CD4-positive, alpha-beta memory T cell (primary cell): ENCODE results near the gene RGSL1. TPM values are rescaled to one million over a fixed set of nuclear protein-coding genes. Genes with fewer than 3 reads are reported as not detected.
A peak's percentile ranks its signal among the peaks of the same experiment; 100 is the strongest.

Experiments used
- CTCF ChIA-PET: fragments of 350-600 bp; sonication (Branson Sonifier 250); formaldehyde crosslinking; loops from one replicate; lab custom pipeline; 2021; ENCODE audit warnings: inconsistent platforms; ENCODE audit not compliant: partially characterized antibody; lab: Charles Lee
- POLR2A ChIA-PET: fragments of 350-600 bp; sonication (Branson Sonifier 250); formaldehyde crosslinking; loops from one replicate; lab custom pipeline; 2021; ENCODE audit not compliant: partially characterized antibody; lab: Charles Lee
- DNase-seq, 5 donors: peaks; one replicate each; pipeline versions ENCODE4 v3.0.0 to v3.0.0-alpha.2; 2020 to 2022; ENCODE audit warnings: mixed read lengths in 1 of 5
- H3K27ac ChIP-seq: one replicate; pipeline ENCODE4 v1.7.0; 2013; ENCODE audit warnings: low read depth, low read length
- H3K27me3 ChIP-seq: 2 replicates; pipeline ENCODE4 v1.7.0; 2013; ENCODE audit warnings: mild to moderate bottlenecking, low read length, moderate library complexity; ENCODE audit not compliant: insufficient read depth
- H3K36me3 ChIP-seq: 2 replicates; pipeline ENCODE4 v1.7.0; 2013; ENCODE audit warnings: mild to moderate bottlenecking, low read length, moderate library complexity; ENCODE audit not compliant: insufficient read depth
- H3K4me1 ChIP-seq: 2 replicates; pipeline ENCODE4 v1.7.0; 2013; ENCODE audit warnings: mild to moderate bottlenecking, low read length, moderate library complexity; ENCODE audit not compliant: insufficient read depth
- H3K4me3 ChIP-seq, 2 donors: one replicate each; pipeline ENCODE4 v1.7.0; 2013; ENCODE audit warnings: low read length in 2 of 2, mild to moderate bottlenecking in 1 of 2
- H3K9me3 ChIP-seq, 2 donors: one replicate each; pipeline ENCODE4 v1.7.0; 2013; ENCODE audit warnings: low read length in 2 of 2, control low read depth in 1 of 2; ENCODE audit not compliant: control insufficient read depth in 1 of 2
- H3K27ac Mint-ChIP-seq, 7 donors: one replicate each; pipeline ENCODE4 v1.8.0; 2020 to 2021; ENCODE audit warnings: mixed read lengths in 7 of 7, mild to moderate bottlenecking in 6 of 7, inconsistent platforms in 3 of 7, moderate library complexity in 3 of 7
- H3K27me3 Mint-ChIP-seq, 2 donors: one replicate each; pipeline ENCODE4 v1.8.0; 2020 to 2021; ENCODE audit warnings: mixed read lengths in 2 of 2
- H3K36me3 Mint-ChIP-seq, 2 donors: one replicate each; pipeline ENCODE4 v1.8.0; 2020 to 2021; ENCODE audit warnings: mixed read lengths in 2 of 2, inconsistent platforms in 1 of 2, mild to moderate bottlenecking in 1 of 2
- H3K4me1 Mint-ChIP-seq, 4 donors: one replicate each; pipeline ENCODE4 v1.8.0; 2020 to 2021; ENCODE audit warnings: mixed read lengths in 4 of 4, mild to moderate bottlenecking in 1 of 4
- H3K4me3 Mint-ChIP-seq, 8 donors: one replicate each; pipeline ENCODE4 v1.8.0; 2020 to 2021; ENCODE audit warnings: mixed read lengths in 8 of 8, mild to moderate bottlenecking in 7 of 8, moderate library complexity in 6 of 8, inconsistent platforms in 3 of 8
- H3K9me3 Mint-ChIP-seq, 8 donors: one replicate each; pipeline ENCODE4 v1.8.0; 2020 to 2021; ENCODE audit warnings: mixed read lengths in 8 of 8, mild to moderate bottlenecking in 5 of 8, inconsistent platforms in 3 of 8, moderate library complexity in 1 of 8
- intact Hi-C: fragments of 100-400 bp; cut with micrococcal nuclease; formaldehyde crosslinking; loops from one replicate; pipeline ENCODE4 v1.15.1; 2023
- polyA plus RNA-seq, 2 donors: library from polyadenylated mRNA; unstranded; fragments of 300-500 nt; fragmentation: Illumina TruSeq; gene quantifications; one replicate each; pipeline ENCODE4 v1.2.3, GENCODE V29; 2021
- total RNA-seq, 2 experiments: library from RNA; stranded (reverse); gene quantifications; one replicate each; pipeline ENCODE4 v1.2.3, GENCODE V29; 2021

Gene RGSL1
- total and polyA plus RNA-seq, 4 experiments from 2014 or later: 0.07 TPM; not detected in 3

GRCh38 chr1:182595641-182596240, 145.8 kb downstream of the RGSL1 start:
- Histone ChIP-seq H3K4me3 (no peak overlapping the region), H3K9me3 (no peaks in the 10 kb centered on the region), H3K4me1 (no peaks in the 10 kb centered on the region), H3K27me3 (no peaks in the 10 kb centered on the region), H3K36me3 (peaks cover 3% of the 10 kb centered on the region), H3K27ac (no peak overlapping the region)
- no peaks in the 10 kb centered on the region for H3K9me3 Mint-ChIP-seq
- no peaks in the 10 kb centered on the region for H3K27me3 Mint-ChIP-seq
- peaks cover 0 to 2% (median under 1%) of the 10 kb centered on the region in 4 donors for H3K4me1 Mint-ChIP-seq
- peak overlapping the region in 2 of 7 donors; percentile 22 to 36 for H3K27ac Mint-ChIP-seq
- peaks cover 4 to 6% of the 10 kb centered on the region in 2 donors for H3K36me3 Mint-ChIP-seq
- intact Hi-C loops: loop anchor here (1.0 to 2.0 kb wide), 2 partner anchors 9 to 511 kb away; partner anchors contain the start of gene RGS16
- no peak overlapping the region for H3K4me3 Mint-ChIP-seq
- ChIA-PET POLR2A (interaction anchor here (1.2 to 2.2 kb wide), 5 partner anchors 9 to 191 kb away, joined by 3 to 11 read pairs (median 4); no protein-coding TSS in a partner anchor), CTCF (interaction anchor here (0.7 to 16.0 kb wide), 19 partner anchors 8 to 562 kb away, joined by 3 to 707 read pairs (median 4); partner anchors contain the start of genes NPL and RGS16)
- DNase-seq: peak; percentile 52 to 64 (median 53)

GRCh38 chr1:182596934-182597333, 147.0 kb downstream of the RGSL1 start:
- peaks cover 4 to 6% of the 10 kb centered on the region in 2 donors for H3K36me3 Mint-ChIP-seq
- H3K27me3 ChIP-seq: no peaks in the 10 kb centered on the region
- H3K4me3 ChIP-seq: no peak overlapping the region
- H3K9me3 ChIP-seq: no peaks in the 10 kb centered on the region
- intact Hi-C loops: no loop called here
- H3K36me3 ChIP-seq: peaks cover 3% of the 10 kb centered on the region
- H3K27ac Mint-ChIP-seq: peak overlapping the region in 1 of 7 donors; percentile 55
- peaks cover 11% of the 10 kb centered on the region for H3K4me1 ChIP-seq
- CTCF ChIA-PET: interaction anchor here (1.1 to 16.0 kb wide), 4 partner anchors 8 to 189 kb away, joined by 3 to 707 read pairs (median 32); partner anchors contain the start of genes NPL, RGS16 and RNASEL
- no peak overlapping the region for H3K27ac ChIP-seq
- no peak overlapping the region for H3K4me3 Mint-ChIP-seq
- no peaks in the 10 kb centered on the region for H3K9me3 Mint-ChIP-seq
- peaks cover 0 to 2% (median under 1%) of the 10 kb centered on the region in 4 donors for H3K4me1 Mint-ChIP-seq
- DNase-seq: no peak
- H3K27me3 Mint-ChIP-seq: no peaks in the 10 kb centered on the region
- POLR2A ChIA-PET: no interaction called here

- no peak for DNase-seq
- H3K36me3 Mint-ChIP-seq: peaks cover 4 to 9% of the 10 kb centered on the region in 2 donors
- H3K4me1 Mint-ChIP-seq: peaks cover 0 to 6% (median 3%) of the 10 kb centered on the region in 4 donors
- POLR2A ChIA-PET: interaction anchor here (1.9 kb wide), 1 partner anchor 184 kb away, joined by 4 read pairs; no protein-coding TSS in a partner anchor
- H3K9me3 Mint-ChIP-seq: no peaks in the 10 kb centered on the region
- no peak overlapping the region for H3K4me3 Mint-ChIP-seq
- H3K4me1 ChIP-seq: peaks cover 25% of the 10 kb centered on the region
- intact Hi-C loops: no loop called here
- H3K27me3 ChIP-seq: no peaks in the 10 kb centered on the region
- H3K4me3 ChIP-seq: no peak overlapping the region
- peak overlapping the region in 1 of 7 donors; percentile 25 for H3K27ac Mint-ChIP-seq
- H3K36me3 ChIP-seq: peaks cover 3% of the 10 kb centered on the region
- H3K27ac ChIP-seq: no peak overlapping the region
- H3K27me3 Mint-ChIP-seq: no peaks in the 10 kb centered on the region
- H3K9me3 ChIP-seq: no peaks in the 10 kb centered on the region
- CTCF ChIA-PET: interaction anchor here (0.8 to 16.0 kb wide), 7 partner anchors 9 to 513 kb away, joined by 3 to 707 read pairs (median 5); partner anchors contain the start of genes NPL and RNASEL
Observed at GRCh38 chr1:182598296-182598695, 148.3 kb downstream of the RGSL1 start.

DNA sequence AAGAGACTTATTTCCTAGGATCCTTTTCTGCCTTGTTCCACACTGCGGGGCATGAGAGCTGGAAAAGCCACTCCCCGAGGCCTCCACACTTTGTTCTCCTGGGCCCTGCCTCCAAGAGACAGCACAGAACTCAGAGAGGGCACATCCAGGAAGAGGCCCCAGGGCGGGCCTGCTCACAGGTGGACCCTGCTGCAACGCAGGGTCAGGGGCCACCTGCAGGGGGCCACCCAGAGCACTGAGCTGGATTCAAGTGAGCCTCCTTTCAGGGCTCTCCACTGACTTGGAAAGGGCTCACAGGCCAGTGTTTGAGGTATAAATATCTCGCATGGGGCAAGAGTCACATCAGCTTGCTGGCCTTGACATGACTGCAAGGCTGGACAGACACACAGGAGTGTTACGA, 149.4 kb downstream of the RGSL1 start:
- ChIA-PET CTCF (interaction anchor here (0.7 to 16.0 kb wide), 4 partner anchors 9 to 237 kb away, joined by 5 to 707 read pairs (median 31); partner anchors contain the start of genes NPL and RNASEL), POLR2A (interaction anchor here (1.9 to 3.2 kb wide), 2 partner anchors 11 to 183 kb away, joined by 4 to 18 read pairs; partner anchors contain the start of gene RNASEL)

GRCh38 chr1:182600036-182600713, 150.2 kb downstream of the RGSL1 start:
- Histone ChIP-seq H3K36me3 (peaks cover 3% of the 10 kb centered on the region), H3K27ac (no peak overlapping the region), H3K4me1 (peaks cover 41% of the 10 kb centered on the region), H3K27me3 (no peaks in the 10 kb centered on the region), H3K4me3 (no peak overlapping the region), H3K9me3 (no peaks in the 10 kb centered on the region)
- no peaks in the 10 kb centered on the region for H3K9me3 Mint-ChIP-seq
- peaks cover 4 to 10% of the 10 kb centered on the region in 2 donors for H3K36me3 Mint-ChIP-seq
- ChIA-PET POLR2A (interaction anchor here (1.9 to 3.2 kb wide), 3 partner anchors 12 to 184 kb away, joined by 4 to 18 read pairs (median 15); partner anchors contain the start of gene RNASEL), CTCF (interaction anchor here (0.7 to 16.0 kb wide), 9 partner anchors 8 to 512 kb away, joined by 3 to 707 read pairs (median 5); partner anchors contain the start of genes NPL and RNASEL)
- no peak for DNase-seq
- intact Hi-C loops: loop anchor here (5.0 to 10.0 kb wide), 5 partner anchors 62 to 1035 kb away; partner anchors contain the start of genes ARPC5, GLUL and SMG7
- no peaks in the 10 kb centered on the region for H3K27me3 Mint-ChIP-seq
- H3K27ac Mint-ChIP-seq: peak overlapping the region in 1 of 7 donors; percentile 49
- H3K4me1 Mint-ChIP-seq: peaks cover 0 to 20% (median 10%) of the 10 kb centered on the region in 4 donors
- H3K4me3 Mint-ChIP-seq: no peak overlapping the region

More for the DNA sequence above, 149.4 kb downstream of the RGSL1 start:
- Histone ChIP-seq H3K9me3 (no peaks in the 10 kb centered on the region), H3K36me3 (peaks cover 3% of the 10 kb centered on the region), H3K27ac (no peak overlapping the region), H3K27me3 (no peaks in the 10 kb centered on the region), H3K4me1 (peaks cover 34% of the 10 kb centered on the region), H3K4me3 (no peak overlapping the region)
- no peak overlapping the region for H3K4me3 Mint-ChIP-seq
- no peaks in the 10 kb centered on the region for H3K9me3 Mint-ChIP-seq
- intact Hi-C loops: no loop called here
- peaks cover 4 to 10% of the 10 kb centered on the region in 2 donors for H3K36me3 Mint-ChIP-seq
- H3K4me1 Mint-ChIP-seq: peaks cover 0 to 15% (median 8%) of the 10 kb centered on the region in 4 donors
- H3K27ac Mint-ChIP-seq: peak overlapping the region in 1 of 7 donors; percentile 49
- no peak for DNase-seq
- no peaks in the 10 kb centered on the region for H3K27me3 Mint-ChIP-seq

- intact Hi-C loops: loop anchor here (1.0 to 10.0 kb wide), 6 partner anchors 61 to 1034 kb away; partner anchors contain the start of genes ARPC5, GLUL and SMG7
Observed at GRCh38 chr1:182600745-182601415, 150.9 kb downstream of the RGSL1 start.

More at GRCh38 chr1:182600745-182601415, 150.9 kb downstream of the RGSL1 start:
- H3K36me3 Mint-ChIP-seq: peaks cover 4 to 10% of the 10 kb centered on the region in 2 donors
- H3K9me3 ChIP-seq: no peaks in the 10 kb centered on the region
- no peaks in the 10 kb centered on the region for H3K9me3 Mint-ChIP-seq
- H3K27ac Mint-ChIP-seq: no peak overlapping the region
- CTCF ChIA-PET: interaction anchor here (0.6 to 16.0 kb wide), 13 partner anchors 9 to 513 kb away, joined by 3 to 707 read pairs (median 3); partner anchors contain the start of genes NPL and RNASEL
- no peak overlapping the region for H3K4me3 ChIP-seq
- H3K36me3 ChIP-seq: peaks cover 3% of the 10 kb centered on the region
- peaks cover 0 to 18% (median 9%) of the 10 kb centered on the region in 4 donors for H3K4me1 Mint-ChIP-seq
- DNase-seq: no peak
- H3K4me1 ChIP-seq: peaks cover 41% of the 10 kb centered on the region
- H3K27ac ChIP-seq: no peak overlapping the region
- no peaks in the 10 kb centered on the region for H3K27me3 Mint-ChIP-seq
- POLR2A ChIA-PET: interaction anchor here (0.6 to 3.2 kb wide), 6 partner anchors 12 to 190 kb away, joined by 3 to 18 read pairs (median 6); partner anchors contain the start of gene RNASEL
- no peaks in the 10 kb centered on the region for H3K27me3 ChIP-seq
- H3K4me3 Mint-ChIP-seq: no peak overlapping the region
